CD4-positive, alpha-beta T cell treated with Interleukin-10 for 1 hour (primary cell): Measurements from ENCODE around the gene C17orf75.
"Not testable (repeated sequence)": the region's sequence is repeated elsewhere in the genome, so short reads cannot be mapped to it uniquely, and the experiment has no call there.

Experiments
- DNase-seq: peaks from one replicate; pipeline ENCODE4 v3.0.0-alpha.2; 2020

Gene C17orf75, protein sequence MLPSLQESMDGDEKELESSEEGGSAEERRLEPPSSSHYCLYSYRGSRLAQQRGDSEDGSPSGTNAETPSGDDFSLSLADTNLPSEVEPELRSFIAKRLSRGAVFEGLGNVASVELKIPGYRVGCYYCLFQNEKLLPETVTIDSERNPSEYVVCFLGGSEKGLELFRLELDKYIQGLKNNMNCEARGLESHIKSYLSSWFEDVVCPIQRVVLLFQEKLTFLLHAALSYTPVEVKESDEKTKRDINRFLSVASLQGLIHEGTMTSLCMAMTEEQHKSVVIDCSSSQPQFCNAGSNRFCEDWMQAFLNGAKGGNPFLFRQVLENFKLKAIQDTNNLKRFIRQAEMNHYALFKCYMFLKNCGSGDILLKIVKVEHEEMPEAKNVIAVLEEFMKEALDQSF

DNA sequence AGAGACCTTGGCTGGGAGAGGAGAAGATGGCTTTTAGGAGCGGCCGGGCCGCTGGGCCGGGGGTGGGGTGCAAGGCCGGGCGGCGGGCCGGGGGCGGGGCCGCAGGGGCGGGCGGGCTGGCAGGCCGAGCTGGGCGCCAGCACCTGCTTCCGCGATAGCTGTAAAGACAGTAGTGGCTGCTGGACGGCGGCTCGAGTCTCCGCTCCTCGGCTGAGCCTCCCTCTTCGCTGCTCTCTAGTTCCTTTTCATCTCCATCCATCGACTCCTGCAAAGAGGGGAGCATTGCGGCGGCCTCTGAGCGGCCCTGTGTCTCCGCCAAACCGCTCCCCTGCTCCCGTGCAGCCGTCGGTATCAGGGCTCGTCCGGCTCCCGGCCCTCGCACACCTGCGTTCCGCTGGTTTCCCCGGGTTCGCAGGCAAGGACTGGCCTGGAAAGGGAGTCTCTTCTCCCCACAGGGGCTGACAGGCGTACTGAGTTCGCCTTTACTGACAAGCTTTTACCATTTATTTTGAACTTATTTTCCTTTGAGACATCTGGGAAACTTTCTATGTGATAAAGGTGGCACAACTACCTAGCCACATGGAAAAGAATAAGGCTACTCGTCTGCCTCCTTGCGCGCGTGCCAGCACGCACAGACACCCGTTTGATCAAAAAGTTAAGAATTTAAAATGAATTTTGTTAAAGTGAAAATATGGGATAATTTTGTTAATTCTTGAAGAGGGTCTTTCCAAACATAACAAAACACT lies at the start of gene C17orf75:
Gene C17orf75, minus strand, starts transcription at position 317 of the 746 bp plus-strand sequence. Its CDS starts 34 bp downstream, at position 283.
- DNase-seq: peak; percentile 81

DNA sequence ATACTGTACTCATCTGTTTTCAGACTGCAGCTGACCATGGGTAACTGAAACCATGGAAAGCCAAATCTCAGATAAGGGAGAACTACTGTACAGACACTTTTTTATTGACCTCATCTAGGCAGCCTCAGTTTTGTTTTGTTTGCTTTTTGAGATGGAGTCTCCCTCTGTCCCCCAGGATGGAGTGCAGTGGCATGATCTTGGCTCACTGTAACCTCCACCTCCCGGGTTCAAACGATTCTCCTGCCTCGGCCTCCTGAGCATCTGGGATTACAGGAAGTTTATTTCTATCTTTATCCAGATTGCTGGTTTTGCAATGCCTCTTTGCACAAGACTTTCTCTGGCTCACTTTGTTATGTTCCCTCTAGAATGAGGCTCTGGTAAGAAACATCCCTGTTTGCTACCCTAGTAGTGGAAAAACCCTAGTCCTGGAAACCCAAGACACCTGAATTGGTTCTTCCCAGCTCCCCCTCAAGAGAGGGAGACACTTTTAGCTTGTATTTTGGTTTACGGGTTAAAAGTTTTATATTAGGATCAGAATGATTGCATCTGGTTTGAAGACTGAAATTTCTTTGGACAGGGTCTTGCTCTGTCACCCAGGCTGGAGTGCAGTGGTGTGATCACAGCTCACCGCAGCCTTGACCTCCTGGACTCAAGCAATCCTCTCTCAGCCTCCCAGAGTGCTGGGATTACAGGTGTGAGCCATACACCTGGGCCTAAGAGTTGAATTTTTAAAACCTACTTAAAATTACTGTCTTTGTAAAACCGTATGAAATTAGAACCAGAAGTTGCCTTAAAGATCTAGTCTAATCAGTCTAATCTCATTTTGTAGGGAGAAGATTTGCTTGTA lies 46.9 kb upstream of the C17orf75 start:
- no peak for DNase-seq

DNA sequence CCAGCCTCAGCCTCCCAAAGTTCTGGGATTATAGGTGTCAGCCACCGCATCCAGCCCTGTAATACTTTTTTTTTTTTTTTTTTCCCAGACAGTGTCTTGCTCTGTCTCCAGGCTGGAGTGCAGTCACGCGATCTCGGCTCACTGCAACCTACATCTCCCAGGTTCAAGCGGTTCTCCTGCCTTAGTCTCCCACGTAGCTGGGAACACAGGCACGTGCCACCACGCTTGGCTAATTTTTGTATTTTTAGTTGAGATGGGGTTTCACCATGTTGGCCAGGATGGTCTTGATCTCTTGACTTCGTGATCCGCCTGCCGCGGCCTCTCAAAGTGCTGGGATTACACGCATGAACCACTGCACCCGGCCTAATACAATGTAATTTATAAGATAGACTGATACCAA lies 46.2 kb upstream of the C17orf75 start:
- not testable (repeated sequence) for DNase-seq

DNA sequence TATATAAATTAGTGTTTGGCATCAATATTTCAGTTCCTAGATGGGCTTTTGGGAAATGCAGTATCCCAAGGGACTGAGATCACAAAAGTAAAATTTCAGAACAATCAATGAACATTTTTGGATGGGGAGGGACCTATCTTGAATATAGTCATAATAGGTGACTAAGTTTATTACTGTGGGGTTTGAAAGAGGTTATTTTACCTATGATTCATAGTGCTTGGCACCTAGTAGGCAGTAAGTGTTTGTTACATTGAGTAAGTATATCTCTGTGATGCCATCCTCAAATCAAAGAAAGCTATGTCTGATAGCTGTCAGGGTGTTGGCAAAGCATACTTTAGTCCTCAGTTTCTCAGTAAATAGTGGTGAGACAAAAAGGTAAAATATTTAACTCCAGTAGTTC lies 44.9 kb upstream of the C17orf75 start:
- no peak for DNase-seq

DNA sequence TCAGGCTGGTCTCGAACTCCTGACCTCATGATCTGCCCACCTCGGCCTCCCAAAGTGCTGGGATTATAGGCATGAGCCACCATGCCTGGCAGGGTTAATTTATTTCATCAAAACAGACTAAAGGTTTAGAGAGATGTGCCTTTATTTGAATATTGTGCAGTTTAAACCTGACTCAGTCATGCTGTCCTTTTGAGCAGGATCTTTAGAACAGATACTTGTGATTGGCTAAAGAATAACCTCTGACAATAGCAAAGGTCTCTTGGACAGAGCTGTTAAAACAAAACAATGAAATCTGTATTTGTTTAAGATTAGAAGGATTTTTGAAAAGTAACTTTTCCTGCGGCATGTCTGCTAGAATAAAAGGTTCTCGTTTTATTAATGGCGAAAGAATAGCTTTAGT lies 44.0 kb upstream of the C17orf75 start:
- no peak for DNase-seq

DNA sequence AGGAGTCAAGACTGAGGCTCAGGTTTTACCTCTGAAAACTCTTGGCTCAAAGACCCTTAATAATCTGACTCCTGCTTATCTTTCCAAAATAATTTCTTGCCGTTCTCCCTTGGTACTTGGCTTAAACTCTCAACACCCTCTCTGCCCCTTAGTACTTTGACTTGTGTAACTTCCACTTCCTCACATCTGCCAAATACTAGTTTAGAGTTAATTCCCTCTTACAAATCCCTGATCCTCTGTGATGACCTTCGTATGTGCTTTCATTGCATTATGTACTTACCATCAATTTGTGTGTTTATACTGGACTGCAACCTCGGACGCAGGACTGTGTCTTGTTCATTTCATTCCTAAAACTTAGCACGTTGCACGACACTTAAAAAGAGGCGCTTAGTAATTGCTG lies 43.1 kb upstream of the C17orf75 start:
- DNase-seq: no peak

DNA sequence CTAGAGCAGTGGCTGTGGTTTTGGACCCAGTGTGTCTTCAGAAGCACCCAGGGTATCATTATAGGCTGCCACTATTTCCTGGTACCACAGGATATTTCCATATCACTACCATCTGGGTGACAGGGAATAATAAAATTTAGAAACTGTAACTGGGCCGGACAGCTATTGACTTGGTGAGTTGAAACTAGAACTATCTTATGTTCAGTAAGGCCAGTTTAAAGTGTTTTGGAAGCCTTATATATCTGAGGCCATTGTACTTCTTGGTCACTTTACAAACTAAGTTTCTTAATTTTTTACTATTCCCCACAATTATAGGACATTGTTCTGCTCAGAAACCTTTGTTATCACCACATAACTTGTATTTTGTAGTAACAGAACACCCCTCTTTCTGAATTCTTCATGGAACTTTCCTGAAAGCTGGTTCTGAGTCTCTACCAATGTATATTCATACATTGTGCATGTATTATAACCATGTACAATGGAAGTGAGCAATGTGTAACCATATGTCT lies 42.0 kb upstream of the C17orf75 start:
- no peak for DNase-seq

DNA sequence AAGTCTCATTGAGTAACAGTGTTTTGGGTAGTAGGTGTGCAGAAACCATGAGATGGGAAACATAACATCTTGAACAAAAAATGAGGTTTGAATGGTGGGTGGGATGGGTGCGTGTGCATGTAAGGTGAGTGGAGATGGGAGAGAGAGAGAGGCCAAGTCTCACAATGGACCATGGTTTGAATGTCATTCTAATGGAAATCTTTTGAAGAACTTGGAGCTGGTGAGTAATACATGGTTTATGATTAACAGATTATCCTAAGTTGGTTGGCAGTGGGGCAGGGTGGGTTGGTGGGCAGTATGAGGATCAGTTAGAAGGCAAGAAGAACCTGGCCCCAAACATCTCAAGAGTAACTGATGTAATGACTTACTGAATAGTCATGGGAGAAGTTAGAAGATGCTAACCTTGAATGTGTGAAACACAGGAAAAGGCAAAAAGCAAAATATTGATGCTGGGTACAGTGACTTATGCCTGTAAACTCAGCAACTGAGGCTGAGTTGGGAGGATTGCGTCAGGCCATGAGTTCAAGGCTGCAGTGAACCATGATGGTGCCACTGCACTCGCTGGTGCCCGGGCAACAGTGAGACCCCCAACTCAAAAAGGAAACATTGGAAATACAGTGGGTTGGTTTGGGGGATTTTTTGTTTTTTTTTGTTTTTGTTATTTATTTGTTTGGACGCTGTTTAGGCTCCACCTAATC lies 40.7 kb upstream of the C17orf75 start:
- no peak for DNase-seq

DNA sequence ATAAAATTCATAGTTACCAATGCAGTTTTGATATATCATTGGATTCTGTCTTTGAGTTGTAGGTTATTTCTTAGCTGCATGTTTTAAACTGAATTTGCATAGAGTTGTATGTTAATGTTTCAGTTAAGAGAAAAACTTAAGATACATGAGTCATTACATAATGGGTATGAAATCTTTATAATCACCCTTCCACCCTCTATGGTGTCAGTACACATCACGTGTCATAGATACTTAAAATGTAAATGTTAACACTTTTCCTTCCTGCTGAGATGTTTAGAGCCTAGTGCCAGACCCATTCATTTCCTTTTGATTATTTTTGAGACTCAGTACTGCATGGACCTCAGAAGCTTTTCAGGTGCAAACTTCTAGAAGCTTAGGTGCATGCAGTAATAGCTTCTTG lies 28.5 kb upstream of the C17orf75 start:
- no peak for DNase-seq

DNA sequence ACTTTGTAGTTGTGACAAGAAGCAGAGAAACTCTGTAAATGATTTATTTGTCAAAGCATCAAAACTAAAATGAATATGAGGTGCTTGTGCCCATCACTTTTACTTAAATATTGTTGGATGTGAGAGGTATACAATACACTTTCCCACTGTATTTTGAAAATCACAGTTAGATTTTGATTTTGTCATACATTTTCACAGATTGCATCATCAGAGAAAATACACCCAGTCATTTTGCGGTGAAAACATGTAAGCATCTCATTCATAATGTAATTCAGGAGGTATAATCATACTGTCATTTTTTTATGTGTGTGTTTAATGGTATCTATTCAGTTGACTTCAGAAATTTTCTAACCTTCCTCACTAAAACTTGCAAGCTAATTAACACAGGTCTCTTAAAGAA lies 19.3 kb upstream of the C17orf75 start:
- DNase-seq: no peak

DNA sequence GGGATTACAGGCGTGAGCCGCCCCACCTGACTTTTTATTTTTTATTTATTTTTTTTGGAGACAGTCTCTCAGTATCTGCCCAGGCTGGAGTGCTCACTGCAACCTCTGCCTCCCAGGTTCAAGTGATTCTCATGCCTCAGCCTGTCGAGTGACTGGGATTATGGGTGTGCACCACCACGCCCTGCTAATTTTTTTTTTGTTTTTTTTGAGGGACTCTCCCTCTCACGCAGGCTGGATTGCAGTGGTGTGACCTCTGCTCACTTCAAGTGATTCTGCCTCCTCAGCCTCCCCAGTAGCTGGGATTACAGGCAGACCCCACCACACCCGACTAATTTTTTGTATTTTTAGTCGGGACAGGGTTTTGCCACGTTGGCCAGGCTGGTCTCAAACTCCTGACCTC lies 15.6 kb upstream of the C17orf75 start:
- no peak for DNase-seq

DNA sequence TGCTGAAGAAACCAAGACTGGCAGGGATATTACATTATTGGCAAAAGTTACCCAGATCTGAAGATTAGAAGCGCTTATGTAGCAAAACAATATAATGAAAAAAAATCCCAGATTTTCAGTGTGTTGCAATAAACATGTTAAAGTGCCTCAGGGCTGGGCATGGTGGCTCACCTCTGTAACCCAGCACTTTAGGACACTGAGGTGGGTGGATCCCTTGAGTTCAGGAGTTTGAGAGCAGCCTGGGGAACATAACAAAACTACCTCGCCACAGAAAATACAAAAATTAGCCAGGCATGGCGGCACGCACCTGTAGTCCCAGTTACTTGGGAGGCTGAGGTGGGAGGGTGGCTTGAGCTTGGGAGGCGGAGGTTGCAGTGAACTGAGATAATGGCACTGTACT lies 14.8 kb upstream of the C17orf75 start:
- DNase-seq: no peak

DNA sequence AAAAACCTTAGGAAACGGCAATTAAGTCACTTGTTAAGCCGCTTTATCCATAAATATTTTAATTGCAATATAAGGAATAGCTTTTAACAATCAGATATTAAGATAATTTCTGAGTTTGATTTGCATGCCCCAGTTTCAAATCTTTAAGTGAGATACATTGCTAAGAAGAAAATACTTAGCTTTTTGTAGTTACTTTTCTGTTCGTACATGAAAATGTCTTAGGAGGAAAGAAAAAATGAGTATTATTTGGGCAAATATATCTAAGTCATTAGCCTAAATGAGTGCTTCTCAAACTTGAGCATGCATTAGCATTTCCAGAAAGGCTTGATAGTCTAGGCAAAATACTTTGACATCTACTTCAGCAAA lies 14.4 kb upstream of the C17orf75 start:
- no peak for DNase-seq

DNA sequence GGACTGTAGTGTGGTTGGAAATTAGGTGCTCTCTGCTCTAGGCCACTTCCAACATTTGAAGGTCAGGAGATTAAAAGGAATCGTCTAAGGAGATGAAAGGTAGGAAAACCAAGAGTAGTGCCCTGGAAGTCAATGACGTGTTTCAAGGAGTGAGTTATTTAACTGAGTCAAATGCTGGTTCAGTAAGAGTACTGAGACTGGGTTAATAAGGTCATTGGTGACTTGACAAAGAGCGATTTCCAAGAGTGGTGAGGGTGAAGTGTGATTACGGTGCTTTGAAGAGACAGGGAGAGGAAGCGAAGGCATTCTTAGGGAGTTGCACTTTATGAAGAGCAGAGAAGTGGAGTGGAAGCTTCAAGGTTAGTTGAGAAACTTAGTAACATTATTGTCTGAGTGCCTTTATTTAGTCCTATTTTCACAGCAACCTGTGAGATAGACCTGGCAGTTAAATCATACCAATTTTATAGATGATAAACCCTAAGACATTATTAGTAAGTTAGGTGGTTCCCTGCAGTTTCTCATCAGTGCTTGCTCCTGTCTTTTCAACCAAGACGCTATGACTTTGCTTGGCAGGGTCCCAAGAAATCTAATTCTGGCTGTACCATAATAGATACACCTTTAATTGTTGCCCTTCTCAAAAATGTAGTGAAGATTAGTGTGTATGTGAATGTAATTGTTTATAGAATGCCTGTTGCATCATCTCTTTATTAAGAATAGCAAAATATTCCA lies 13.8 kb upstream of the C17orf75 start:
- no peak for DNase-seq

DNA sequence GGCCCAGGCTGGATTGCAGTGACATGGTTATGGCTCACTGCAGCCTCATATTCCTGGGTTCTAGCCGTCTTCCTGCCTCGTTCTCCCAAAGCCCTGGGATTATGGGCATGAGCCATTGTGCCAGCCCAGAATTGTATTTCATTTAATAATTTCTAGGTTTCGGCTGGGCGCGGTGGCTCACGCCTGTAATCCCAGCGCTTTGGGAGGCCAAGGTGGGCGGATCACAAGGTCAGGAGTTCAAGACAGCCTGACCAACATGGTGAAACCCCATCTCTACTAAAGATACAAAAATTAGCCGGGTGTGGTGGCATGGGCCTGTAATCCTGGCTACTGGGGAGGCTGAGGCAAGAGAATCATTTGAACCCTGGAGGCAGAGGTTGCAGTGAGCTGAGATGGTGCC lies 10.8 kb upstream of the C17orf75 start:
- DNase-seq: not testable (repeated sequence)

DNA sequence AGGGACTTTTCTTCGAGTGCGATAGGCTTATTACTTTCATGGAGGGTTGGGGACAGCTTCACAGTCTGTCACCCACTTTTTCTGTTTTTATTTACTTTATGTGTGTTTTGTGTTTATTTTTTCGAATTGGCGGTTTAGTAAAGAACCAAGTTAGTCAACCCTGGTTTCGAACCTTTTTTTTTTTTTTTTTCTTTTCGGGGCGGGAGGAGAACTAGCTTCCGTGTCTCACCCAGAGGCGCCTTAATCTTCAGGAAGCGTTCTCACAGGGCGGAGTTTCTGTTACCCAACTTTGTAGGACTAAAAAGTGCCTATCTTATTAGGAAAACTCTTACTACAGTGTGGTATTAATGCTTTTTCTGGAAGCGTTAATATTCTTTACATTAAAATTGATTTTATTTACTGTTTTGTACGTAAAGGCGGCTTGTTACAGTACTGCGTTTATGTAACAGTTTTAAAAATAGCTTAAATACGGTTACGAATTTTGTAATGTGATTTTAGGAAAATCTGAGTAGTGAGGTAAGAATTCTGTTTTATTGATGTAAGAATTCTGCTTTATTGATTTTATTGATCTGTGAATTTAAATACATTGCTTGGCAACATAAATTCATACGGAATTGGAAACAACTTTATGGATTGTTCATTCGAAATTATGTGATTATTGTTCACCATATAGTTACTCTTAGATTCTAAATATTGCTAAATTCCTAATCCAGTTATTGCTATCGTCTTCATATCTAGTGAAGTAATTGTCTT lies 8.9 kb upstream of the C17orf75 start:
- peak; percentile 67 for DNase-seq

DNA sequence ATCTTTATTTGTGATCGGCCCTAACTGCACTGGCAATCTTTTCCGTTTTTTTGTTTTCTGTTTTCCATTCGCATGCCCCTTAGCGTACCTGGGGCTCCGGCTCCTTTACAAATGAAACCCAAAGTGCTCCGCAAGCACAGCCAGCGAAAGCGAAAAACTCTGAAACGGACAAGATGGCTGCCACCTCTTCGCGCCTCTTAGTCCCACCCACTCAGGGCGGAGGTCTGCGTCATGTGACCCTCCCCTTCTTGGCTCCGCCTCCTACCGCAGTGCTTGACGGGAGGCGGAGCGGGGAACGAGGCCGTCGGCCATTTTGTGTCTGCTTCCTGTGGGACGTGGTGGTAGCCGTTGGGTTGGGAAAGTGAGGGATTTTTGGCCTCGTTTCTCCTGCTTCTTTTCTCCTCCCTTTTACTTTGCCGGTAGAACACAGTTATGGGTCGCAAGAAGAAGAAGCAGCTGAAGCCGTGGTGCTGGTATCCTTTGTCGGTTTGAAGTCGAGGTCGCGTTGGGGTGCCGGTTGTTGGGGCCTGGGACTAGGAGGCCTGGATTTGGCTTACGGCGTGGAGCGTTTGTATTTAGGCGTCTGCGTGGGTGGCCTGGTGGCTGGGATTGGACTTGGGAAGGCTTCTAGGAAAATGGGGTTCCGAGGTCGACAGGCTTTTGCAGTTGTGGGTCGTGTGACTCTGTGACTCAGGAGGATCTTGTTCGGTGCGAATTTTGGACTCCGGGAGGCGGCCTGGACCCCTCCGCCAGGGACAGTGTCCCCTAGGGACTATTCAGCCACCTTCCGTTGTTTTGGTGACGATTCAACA lies 8.1 kb upstream of the C17orf75 start, which contains the start of gene ZNF207:
Gene ZNF207, plus strand, starts transcription at position 304 of the 812 bp plus-strand sequence. Its CDS starts 129 bp downstream, at position 433.
- peak; percentile 97 for DNase-seq

DNA sequence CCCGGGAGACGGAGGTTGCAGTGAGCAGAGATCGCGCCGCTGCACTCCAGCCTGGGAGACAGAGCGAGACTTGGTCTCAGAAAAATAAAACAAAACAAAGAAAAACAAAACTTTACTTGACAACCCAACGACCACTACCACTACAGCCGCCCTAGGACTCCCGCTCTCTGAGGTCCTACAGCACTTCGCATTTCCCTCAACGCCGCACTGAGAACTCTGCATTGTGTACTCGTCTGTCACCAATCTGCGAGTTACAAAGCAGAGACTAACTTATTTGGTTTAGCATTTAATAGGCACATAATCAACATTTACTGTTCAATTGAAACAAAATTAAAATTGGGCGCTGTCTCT lies 7.5 kb upstream of the C17orf75 start:
- no peak for DNase-seq

DNA sequence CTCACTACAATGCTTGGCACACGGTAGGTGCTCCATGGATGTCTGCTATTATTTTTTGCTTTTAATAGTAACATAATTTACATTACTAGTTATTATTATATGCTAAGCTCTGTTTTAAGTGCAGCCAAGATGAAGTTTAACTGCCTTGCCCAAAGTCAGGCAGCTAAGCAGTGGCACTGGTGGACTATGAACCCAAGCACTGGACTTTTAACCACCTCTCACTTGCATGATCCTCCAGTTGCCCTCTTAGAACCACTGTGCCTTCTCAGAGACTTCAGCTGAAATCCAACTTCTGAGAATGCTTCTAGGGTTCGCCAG lies 6.5 kb upstream of the C17orf75 start:
- no peak for DNase-seq

DNA sequence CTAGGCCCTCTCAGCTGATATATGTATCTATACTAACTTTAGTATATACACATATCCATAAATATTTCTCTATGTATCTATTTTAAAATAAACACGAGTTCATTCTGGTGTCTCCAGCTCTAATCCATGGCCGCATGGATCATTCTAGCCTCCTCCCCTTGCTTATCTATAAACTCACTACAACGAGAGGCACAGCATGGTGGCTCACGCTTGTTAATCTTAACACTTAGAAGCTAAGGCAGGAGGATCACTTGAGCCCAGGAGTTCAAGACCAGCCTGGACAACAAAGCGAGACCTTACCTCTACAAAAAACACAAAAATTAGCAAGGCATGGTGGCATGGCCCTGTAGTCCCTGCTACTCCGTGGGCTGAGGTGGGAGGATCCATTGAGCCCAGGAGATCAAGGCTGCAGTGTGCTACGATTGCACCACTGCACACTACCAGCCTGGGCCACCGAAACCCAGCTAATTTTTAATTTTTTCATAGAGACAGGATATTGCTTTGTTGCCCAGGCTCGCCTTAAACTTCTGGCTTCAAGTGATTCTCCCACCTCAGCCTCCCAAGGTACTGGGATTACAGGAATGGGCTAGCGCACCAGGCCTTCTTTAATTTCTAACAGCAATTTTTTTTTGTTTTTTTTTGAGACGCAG lies 4.1 kb upstream of the C17orf75 start:
- no peak for DNase-seq
